ENCODE measurements around the gene ARFGEF3.

Gene ARFGEF3

GRCh38 chr6:138162111-138162954, 594 bp downstream of the ARFGEF3 start:
- peak in 1 of 2 donors; percentile 53 for DNase-seq

- DNase-seq: no peak
Observed at GRCh38 chr6:138162955-138163575, 1.3 kb downstream of the ARFGEF3 start.

DNA sequence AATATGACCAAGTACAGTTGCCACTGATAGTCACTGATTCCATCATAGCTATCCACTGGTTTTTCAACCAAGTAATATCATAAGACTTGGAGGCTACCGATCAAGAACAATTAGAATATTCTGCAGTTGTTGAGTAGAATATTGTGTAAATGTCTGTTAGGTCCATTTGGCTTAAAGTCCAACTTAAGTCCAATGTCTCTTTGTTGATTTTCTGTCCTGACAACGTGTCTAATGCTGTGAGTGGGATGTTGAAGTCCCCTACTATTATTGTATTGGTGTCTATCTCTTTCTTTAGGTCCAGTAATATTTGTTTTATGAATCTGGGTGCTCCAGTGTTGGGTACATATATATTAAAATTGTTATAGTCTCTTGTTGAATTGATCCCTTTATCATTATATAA, 13.9 kb downstream of the ARFGEF3 start:
- DNase-seq: no peak

- DNase-seq: no peak
Observed at GRCh38 chr6:138176652-138177232, 15.0 kb downstream of the ARFGEF3 start.

- peak; percentile 85 to 86 for DNase-seq
Observed at GRCh38 chr6:138182939-138183789, 21.4 kb downstream of the ARFGEF3 start.

GRCh38 chr6:138183790-138184134, 22.0 kb downstream of the ARFGEF3 start:
- DNase-seq: no peak

GRCh38 chr6:138184230-138184629, 22.5 kb downstream of the ARFGEF3 start:
- no peak for DNase-seq

DNA sequence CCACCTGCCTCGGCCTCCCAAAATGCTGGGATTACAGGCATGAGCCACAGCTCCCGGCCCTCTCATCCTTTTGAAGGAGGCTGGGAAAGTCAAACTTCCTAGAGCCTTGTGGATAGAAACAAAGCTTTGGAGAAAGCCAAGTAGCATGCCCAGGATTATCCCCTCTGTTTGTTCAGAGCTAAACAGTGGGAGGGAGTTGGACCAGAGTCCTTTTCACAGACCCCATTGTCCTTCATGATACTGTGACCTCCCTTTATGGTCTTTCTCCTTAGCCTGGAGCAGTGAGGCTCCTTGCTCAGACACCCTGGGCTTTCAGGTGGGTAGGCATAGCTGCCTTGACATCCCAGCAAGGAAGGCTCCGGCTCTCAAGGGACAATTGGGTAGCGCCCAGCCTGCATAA, 25.4 kb downstream of the ARFGEF3 start:
- no peak for DNase-seq

DNA sequence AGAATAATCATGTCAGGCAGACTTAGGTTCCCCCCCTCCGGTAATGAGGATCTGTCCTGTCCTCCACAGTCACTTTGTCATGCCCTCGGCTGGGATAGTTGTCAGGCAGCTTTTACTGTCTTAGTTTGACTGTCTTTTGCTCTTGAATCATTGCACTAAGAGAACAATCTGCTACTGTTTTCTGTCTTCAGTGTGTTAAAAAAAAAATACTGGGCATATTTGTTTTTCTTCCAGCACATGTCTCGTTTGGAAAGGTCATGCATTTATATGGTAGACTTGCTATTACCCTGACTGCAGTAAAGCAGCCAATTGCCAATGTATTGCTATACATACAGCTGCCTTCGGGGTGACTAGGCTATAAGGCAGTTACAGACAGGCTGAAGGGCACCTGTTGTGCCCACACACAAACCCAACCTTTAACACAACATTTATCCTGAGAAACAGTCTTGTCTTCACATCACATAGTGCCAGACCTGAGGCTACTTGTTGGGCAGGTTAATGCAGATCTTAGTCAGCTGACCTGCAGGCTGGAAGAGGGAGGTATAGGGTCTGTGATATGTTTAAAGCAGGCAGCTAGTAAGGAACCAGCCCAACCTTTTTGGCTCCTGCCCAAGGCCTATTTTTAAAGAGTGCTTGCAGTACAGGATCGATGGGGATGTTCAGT, 26.7 kb downstream of the ARFGEF3 start:
- DNase-seq: peak in 1 of 2 donors; percentile 56

DNA sequence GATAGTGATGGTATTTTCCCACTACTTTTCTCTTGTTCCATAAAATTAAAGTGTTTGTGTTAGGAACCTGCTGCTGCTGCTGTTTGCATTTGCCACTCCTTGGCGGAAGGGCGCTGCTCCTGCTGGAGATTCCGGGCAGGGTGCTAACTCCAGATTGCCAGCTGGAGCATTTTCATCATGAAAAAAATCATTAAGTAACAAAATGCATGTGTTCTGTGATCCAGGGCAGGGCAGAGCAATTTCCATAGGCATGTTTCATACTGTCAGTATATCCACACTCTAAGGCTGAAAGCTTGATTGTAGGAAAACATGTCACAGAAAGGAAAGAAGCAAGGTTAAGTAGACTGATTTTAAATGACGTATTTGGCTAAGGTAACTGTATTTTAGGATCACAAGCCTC, 32.5 kb downstream of the ARFGEF3 start:
- DNase-seq: no peak

DNA sequence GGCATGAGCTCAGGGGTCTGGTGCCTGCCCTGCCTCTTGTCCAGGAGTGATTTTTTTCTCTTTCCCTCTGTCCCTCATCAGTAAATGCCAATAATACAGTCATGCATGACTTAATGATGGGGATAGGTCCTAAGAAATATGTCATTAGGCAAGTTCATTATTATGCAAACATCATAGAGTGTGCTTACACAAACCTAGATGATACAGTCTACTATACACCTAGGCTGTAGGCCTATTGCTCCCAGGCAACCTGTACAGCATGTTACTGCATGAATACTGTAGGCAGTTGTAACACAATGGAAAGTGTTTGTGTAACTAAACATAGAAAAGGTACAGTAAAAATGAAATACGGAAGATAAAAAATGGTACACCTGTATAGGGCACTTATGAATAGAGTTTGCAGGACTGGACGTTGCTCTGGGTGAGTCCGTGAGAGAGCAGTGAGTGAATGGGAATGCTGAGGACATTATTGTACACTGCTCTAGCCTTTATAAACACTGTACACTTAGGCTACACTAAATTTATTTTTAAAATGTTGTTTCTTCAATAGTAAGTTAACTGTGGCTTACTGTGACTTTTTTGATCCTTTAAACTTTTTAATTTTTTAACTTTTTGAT, 34.5 kb downstream of the ARFGEF3 start:
- DNase-seq: no peak

DNA sequence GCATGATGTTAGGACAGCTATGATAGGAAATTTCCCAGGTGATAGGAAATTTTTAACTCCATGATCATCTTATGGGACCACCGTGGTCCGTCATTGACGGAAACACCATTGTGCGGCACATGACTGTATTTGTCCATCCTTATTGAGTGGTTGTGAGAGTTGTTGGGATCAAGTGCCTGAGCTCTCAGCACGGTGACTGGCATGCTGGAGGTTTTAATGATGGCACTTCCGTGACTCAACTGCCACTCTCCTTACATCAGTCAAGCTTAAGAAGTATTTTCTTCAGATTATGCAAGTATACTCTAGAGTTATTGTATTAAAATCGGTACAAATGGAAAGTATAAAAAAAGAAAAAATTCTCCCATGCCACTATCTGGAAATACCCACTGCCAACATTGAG, 35.8 kb downstream of the ARFGEF3 start:
- DNase-seq: no peak

DNA sequence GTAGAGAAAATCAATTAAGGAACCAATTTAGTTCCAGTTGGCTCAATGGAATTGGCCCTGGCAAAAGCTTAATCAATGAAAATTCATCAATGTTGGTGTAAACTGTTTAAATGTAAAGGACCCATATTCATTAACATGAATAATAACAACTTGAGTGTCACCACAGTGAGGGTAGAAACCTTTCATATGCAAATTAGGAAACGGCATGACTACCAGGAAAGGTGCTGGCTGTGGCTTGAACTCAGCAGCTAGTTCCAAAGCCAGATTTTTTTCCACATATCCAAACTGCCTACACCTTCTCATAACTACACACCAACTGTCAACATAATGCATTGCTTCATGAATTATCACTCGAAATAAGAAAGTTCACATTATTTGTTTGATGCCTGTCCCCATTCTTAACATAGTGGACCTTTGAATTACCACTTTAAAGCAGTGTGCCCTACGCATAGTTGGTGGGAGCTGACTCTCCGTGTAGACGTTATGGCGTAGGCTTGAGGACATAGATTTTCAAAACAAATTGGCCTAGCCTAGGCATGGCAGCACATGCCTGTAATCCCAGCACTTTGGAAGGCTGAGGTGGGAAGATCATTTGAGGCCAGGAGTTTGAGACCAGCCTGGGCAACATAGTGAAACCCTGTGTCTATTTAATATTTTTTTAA, 36.8 kb downstream of the ARFGEF3 start:
- no peak for DNase-seq

DNA sequence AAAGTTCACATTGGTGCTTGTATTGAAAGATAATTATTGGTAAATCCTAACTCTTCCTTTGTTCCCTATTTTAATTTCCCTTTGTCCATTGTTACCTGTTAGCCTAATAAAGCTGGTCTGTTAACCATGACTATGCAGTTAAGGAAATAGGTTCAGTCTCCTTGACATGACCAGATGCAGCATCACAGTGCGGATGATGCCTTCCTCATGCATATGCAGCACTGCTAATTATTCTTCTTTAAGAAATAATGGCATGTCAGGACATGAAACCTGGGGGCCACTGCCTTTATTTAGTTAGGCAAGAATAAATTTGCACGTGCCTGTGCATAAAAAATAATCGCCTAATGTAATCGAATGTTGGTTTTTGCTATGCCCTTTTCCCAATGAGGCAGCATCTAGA, 40.1 kb downstream of the ARFGEF3 start:
- DNase-seq: no peak

DNA sequence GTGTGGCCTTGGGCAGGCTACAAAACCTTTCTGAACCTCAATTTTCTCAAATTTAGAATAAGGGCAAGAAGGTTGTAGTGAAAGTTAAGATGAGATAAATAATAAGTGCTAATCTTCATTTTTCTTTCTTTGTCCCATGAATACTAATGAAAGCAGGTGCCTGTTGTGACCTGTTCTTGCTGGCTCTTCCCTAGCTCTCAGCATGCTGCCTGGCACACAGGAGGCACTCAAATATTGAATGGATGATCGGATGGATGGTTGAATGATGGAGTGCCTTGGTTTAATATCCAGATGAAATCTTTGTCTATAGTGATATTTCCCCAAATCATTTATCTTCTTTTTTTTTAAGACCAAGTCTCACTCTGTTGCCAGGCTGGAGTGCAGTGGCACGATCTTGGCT, 41.6 kb downstream of the ARFGEF3 start:
- no peak for DNase-seq

- DNase-seq: no peak
Observed at GRCh38 chr6:138204303-138204702, 42.6 kb downstream of the ARFGEF3 start.

- no peak for DNase-seq
Observed at GRCh38 chr6:138204792-138205384, 43.1 kb downstream of the ARFGEF3 start.

DNA sequence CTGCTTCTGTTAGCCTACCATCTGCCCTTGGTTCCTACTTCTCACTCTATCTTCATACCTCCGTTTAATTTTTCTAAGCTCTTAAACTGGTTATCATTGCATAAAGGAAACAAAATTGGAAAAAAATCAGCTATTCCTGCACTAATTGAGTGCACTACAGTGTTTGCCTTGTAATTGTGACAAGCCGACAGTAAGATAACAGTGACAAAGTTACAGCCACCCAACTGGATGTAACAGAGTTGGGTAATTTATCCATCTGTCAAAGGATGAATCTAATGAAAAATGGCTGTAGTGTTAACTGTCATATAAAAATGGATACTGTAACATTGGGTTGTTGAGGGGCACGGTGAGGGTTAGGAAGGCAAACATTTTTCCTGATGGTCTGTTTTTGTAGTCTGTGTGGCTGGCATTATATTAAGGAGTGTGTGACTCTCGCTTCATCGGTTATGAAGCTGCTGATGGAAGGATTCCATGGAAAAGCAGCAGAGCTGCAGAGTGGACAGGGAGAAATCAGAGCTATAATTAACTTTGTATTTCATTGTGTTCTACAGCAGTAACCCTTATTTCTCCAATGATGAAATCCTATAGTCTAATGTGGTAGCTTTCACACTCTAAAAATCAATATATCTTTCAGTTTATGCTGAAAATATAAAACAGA, 43.8 kb downstream of the ARFGEF3 start:
- peak in 1 of 2 donors; percentile 48 for DNase-seq

DNA sequence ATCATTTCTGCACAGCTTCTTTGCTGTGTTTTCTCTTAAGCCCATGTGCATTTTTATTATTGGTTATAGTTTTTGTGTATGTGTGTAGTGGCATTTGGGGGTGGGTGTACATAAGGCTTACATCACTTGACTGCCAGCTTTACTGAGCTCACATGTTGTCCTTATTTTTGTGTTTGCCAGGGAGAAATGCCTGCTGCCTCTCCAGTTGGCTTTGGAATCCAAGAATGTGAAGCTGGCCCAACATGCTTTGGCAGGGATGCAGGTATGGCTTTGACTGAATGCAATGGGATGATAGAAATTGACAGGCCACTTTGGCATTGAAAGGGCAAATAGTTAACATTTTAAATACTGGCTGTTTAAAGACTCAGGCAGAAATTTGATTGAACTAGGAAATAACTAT, 45.1 kb downstream of the ARFGEF3 start:
- DNase-seq: no peak

DNA sequence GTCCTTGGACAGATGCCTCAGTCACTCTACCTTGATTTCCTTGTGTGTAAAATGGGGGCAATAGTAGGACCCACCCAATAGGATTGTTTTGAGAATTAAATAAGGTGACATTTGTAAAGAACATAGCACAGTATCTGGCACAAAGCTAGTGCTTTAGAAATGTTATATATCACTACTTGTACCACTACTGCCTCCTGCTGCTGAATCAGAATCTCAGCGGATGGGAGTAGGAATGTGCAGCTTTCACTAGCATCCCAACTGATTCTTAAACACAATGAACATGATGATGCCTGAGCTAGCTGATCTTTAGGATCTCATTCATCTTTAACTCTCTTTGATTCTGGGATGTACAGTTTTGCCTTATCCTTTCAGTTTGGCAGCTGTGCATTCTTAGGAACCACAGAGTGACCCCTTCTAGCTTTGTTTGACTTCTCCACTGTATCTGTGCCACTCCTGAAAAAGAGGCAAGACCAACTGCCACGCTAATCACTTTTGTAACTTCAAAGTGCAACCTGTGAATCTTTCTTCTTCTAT, 49.4 kb downstream of the ARFGEF3 start:
- DNase-seq: peak in 1 of 2 donors; percentile 65
